Activated CD8-positive, alpha-beta memory T cell treated with anti-CD3 and anti-CD28 coated beads for 48 hours (primary cell): ENCODE measurements around the gene APEH.

ENCODE experiments used
- DNase-seq, 3 experiments: peaks; one replicate each; pipeline ENCODE4 v3.0.0-alpha.2; 2020; ENCODE audit warnings: low read depth in 2 of 3, low spot score in 2 of 3

APEH gene

GRCh38 chr3:49650177-49650576 is 24.0 kb upstream of the APEH start:
- no peak for DNase-seq

GRCh38 chr3:49650637-49651036 is 23.5 kb upstream of the APEH start:
- DNase-seq = no peak

GRCh38 chr3:49652218-49652902 is 21.8 kb upstream of the APEH start:
- no peak for DNase-seq

GRCh38 chr3:49652903-49653415 is 21.2 kb upstream of the APEH start:
- DNase-seq = no peak

GRCh38 chr3:49653621-49654020 is 20.5 kb upstream of the APEH start:
- no peak for DNase-seq

GRCh38 chr3:49654176-49654825 is 19.9 kb upstream of the APEH start:
- no peak for DNase-seq

- no peak for DNase-seq
Measured at GRCh38 chr3:49654955-49655556, 19.1 kb upstream of the APEH start.

GRCh38 chr3:49655731-49656285 is 18.3 kb upstream of the APEH start:
- no peak for DNase-seq

- no peak for DNase-seq
Measured at GRCh38 chr3:49656541-49657112, 17.5 kb upstream of the APEH start.

GRCh38 chr3:49657208-49657915 is 16.8 kb upstream of the APEH start:
- no peak for DNase-seq

- DNase-seq = no peak
Measured at GRCh38 chr3:49658711-49659110, 15.4 kb upstream of the APEH start.

GRCh38 chr3:49659756-49660155 is 14.4 kb upstream of the APEH start:
- DNase-seq = no peak

- no peak for DNase-seq
Measured at GRCh38 chr3:49661281-49661680, 12.9 kb upstream of the APEH start.

GRCh38 chr3:49662021-49662420 is 12.1 kb upstream of the APEH start:
- no peak for DNase-seq

GRCh38 chr3:49662720-49663413 is 11.3 kb upstream of the APEH start:
- DNase-seq = no peak

- DNase-seq = no peak
Measured at GRCh38 chr3:49663831-49664230, 10.3 kb upstream of the APEH start.

GRCh38 chr3:49664300-49664699 is 9.9 kb upstream of the APEH start:
- no peak for DNase-seq

GRCh38 chr3:49665822-49666519 is 8.2 kb upstream of the APEH start:
- DNase-seq = no peak

GRCh38 chr3:49666592-49666991 is 7.6 kb upstream of the APEH start:
- DNase-seq = no peak
